ENCODE data around the gene PARD3. TPM values are rescaled to one million over a fixed set of nuclear protein-coding genes. Genes with fewer than 3 reads are reported as not detected.

PARD3 gene
- polyA plus RNA-seq, 3 donors: 0.51 TPM; not detected in 2

- H3K4me1 Mint-ChIP-seq: no peaks in the 10 kb centered on the region
- H3K27ac Mint-ChIP-seq: no peak overlapping the region
- peak overlapping the region in 1 of 2 donors; percentile 24 for H3K4me3 Mint-ChIP-seq
- H3K9ac ChIP-seq (ENCODE audit: insufficient read depth, low read length, poor library complexity, severe bottlenecking): no peak overlapping the region
- H3K79me2 ChIP-seq (ENCODE audit: insufficient read depth, low read length): no peaks in the 10 kb centered on the region
- H3K36me3 Mint-ChIP-seq: no peaks in the 10 kb centered on the region
- H3K9me3 ChIP-seq (replicated peaks in 1 of 2; ENCODE audit: control insufficient read depth in 1 of 2, insufficient read depth in 1 of 2, low read length in 2 of 2): no peaks in the 10 kb centered on the region
- intact Hi-C loops (cut with micrococcal nuclease): no loop called here
- H3K36me3 ChIP-seq (replicated peaks in 1 of 2; ENCODE audit: control insufficient read depth in 1 of 2, insufficient read depth in 2 of 2, low read length in 2 of 2): no peaks in the 10 kb centered on the region
- no peak overlapping the region for H3K27ac ChIP-seq (ENCODE audit: low read depth in 1 of 2, low read length in 2 of 2)
- no peak for DNase-seq
- WGBS (ENCODE audit: insufficient coverage): no CpG with 5 or more reads among the region's 2 CpGs
- H3K4me1 ChIP-seq (ENCODE audit: control insufficient read depth in 1 of 2, insufficient read depth in 2 of 2, low read length in 2 of 2): no peaks in the 10 kb centered on the region
- H3K4me3 ChIP-seq (replicated peaks in 1 of 3; ENCODE audit: low read depth in 2 of 3, low read length in 3 of 3): no peak overlapping the region
- H2AFZ ChIP-seq (ENCODE audit: insufficient read depth, low read depth, low read length, poor library complexity, severe bottlenecking): no peak overlapping the region
- no peaks in the 10 kb centered on the region for H4K20me1 ChIP-seq (ENCODE audit: insufficient read depth, low read length)
- no peak overlapping the region for H3K4me2 ChIP-seq (replicated peaks; ENCODE audit: extremely low read depth, low read length, poor library complexity, severe bottlenecking)
- H3K27me3 ChIP-seq (ENCODE audit: control insufficient read depth in 2 of 2, insufficient read depth in 2 of 2, low read length in 2 of 2): peaks cover 9 to 14% of the 10 kb centered on the region in 2 donors
- no peak for TF ChIP-seq CTCF (IDR thresholded peaks at IDR 0.05)
- H3K9me3 Mint-ChIP-seq: peaks cover 0 to 3% (median 0%) of the 10 kb centered on the region in 7 donors
- peaks cover 30 to 55% (median 47%) of the 10 kb centered on the region in 3 donors for H3K27me3 Mint-ChIP-seq (ENCODE audit: low read depth in 3 of 3)
These were observed 110.4 kb downstream of the PARD3 start for GRCh38 chr10:34704526-34705184.

GRCh38 chr10:34702982-34703381 is 112.1 kb downstream of the PARD3 start:
- Histone ChIP-seq H3K36me3 (replicated peaks in 1 of 2; ENCODE audit: control insufficient read depth in 1 of 2, insufficient read depth in 2 of 2, low read length in 2 of 2) (no peaks in the 10 kb centered on the region), H2AFZ (ENCODE audit: insufficient read depth, low read depth, low read length, poor library complexity, severe bottlenecking) (no peak overlapping the region), H3K9ac (ENCODE audit: insufficient read depth, low read length, poor library complexity, severe bottlenecking) (no peak overlapping the region), H3K4me2 (replicated peaks; ENCODE audit: extremely low read depth, low read length, poor library complexity, severe bottlenecking) (no peak overlapping the region), H3K27me3 (ENCODE audit: control insufficient read depth in 2 of 2, insufficient read depth in 2 of 2, low read length in 2 of 2) (peaks cover 7 to 14% of the 10 kb centered on the region in 2 donors), H3K9me3 (replicated peaks in 1 of 2; ENCODE audit: control insufficient read depth in 1 of 2, insufficient read depth in 1 of 2, low read length in 2 of 2) (no peaks in the 10 kb centered on the region), H3K27ac (ENCODE audit: low read depth in 1 of 2, low read length in 2 of 2) (no peak overlapping the region), H4K20me1 (ENCODE audit: insufficient read depth, low read length) (no peaks in the 10 kb centered on the region), H3K79me2 (ENCODE audit: insufficient read depth, low read length) (no peaks in the 10 kb centered on the region), H3K4me1 (ENCODE audit: control insufficient read depth in 1 of 2, insufficient read depth in 2 of 2, low read length in 2 of 2) (no peaks in the 10 kb centered on the region), H3K4me3 (replicated peaks in 1 of 3; ENCODE audit: low read depth in 2 of 3, low read length in 3 of 3) (no peak overlapping the region)
- Mint-ChIP-seq H3K27ac (no peak overlapping the region), H3K36me3 (no peaks in the 10 kb centered on the region), H3K4me1 (no peaks in the 10 kb centered on the region), H3K9me3 (no peaks in the 10 kb centered on the region), H3K27me3 (ENCODE audit: low read depth in 3 of 3) (peaks cover 22 to 52% (median 44%) of the 10 kb centered on the region in 3 donors), H3K4me3 (peak overlapping the region in 1 of 2 donors; percentile 1)
- no peak for DNase-seq
- no CpG with 5 or more reads among the region's 2 CpGs for WGBS (ENCODE audit: insufficient coverage)
- intact Hi-C loops (cut with micrococcal nuclease): no loop called here
- TF ChIP-seq CTCF (IDR thresholded peaks at IDR 0.05): no peak

All from CD14-positive monocyte (primary cell).